Measurements from ENCODE around the gene ACSL5.
"Not testable (repeated sequence)": the region's sequence is repeated elsewhere in the genome, so short reads cannot be mapped to it uniquely, and the experiment has no call there.

ACSL5 gene

GRCh38 chr10:112349521-112350085, 24.3 kb upstream of the ACSL5 start:
- in situ Hi-C loops (cut with HindIII; ENCODE audit: low sequenced_read_pairs): no loop called here

- in situ Hi-C loops (cut with HindIII; ENCODE audit: low sequenced_read_pairs): no loop called here
Measured at GRCh38 chr10:112351146-112351545, 22.8 kb upstream of the ACSL5 start.

GRCh38 chr10:112352044-112352443, 21.9 kb upstream of the ACSL5 start:
- in situ Hi-C loops (cut with HindIII; ENCODE audit: low sequenced_read_pairs): no loop called here

- in situ Hi-C loops (cut with HindIII; ENCODE audit: low sequenced_read_pairs): no loop called here
Measured at GRCh38 chr10:112353046-112353445, 20.9 kb upstream of the ACSL5 start.

GRCh38 chr10:112356686-112357085, 17.2 kb upstream of the ACSL5 start:
- in situ Hi-C loops (cut with HindIII; ENCODE audit: low sequenced_read_pairs): no loop called here

GRCh38 chr10:112359606-112360307, 14.2 kb upstream of the ACSL5 start:
- in situ Hi-C loops (cut with HindIII; ENCODE audit: low sequenced_read_pairs): no loop called here

- in situ Hi-C loops (cut with HindIII; ENCODE audit: low sequenced_read_pairs): no loop called here
Measured at GRCh38 chr10:112360308-112361270, 13.3 kb upstream of the ACSL5 start.

GRCh38 chr10:112361951-112362751, 11.8 kb upstream of the ACSL5 start:
- in situ Hi-C loops (cut with HindIII; ENCODE audit: low sequenced_read_pairs): no loop called here

GRCh38 chr10:112362833-112363232, 11.1 kb upstream of the ACSL5 start:
- in situ Hi-C loops (cut with HindIII; ENCODE audit: low sequenced_read_pairs): no loop called here

GRCh38 chr10:112363696-112364688, 9.9 kb upstream of the ACSL5 start:
- in situ Hi-C loops (cut with HindIII; ENCODE audit: low sequenced_read_pairs): no loop called here

GRCh38 chr10:112365014-112365432, 8.9 kb upstream of the ACSL5 start:
- in situ Hi-C loops (cut with HindIII; ENCODE audit: low sequenced_read_pairs): no loop called here

- in situ Hi-C loops (cut with HindIII; ENCODE audit: low sequenced_read_pairs): no loop called here
Measured at GRCh38 chr10:112365451-112365850, 8.5 kb upstream of the ACSL5 start.

- in situ Hi-C loops (cut with HindIII; ENCODE audit: low sequenced_read_pairs): no loop called here
Measured at GRCh38 chr10:112366992-112367391, 6.9 kb upstream of the ACSL5 start.

- in situ Hi-C loops (cut with HindIII; ENCODE audit: low sequenced_read_pairs): no loop called here
Measured at GRCh38 chr10:112367516-112367915, 6.4 kb upstream of the ACSL5 start.

- in situ Hi-C loops (cut with HindIII; ENCODE audit: low sequenced_read_pairs): no loop called here
Measured at GRCh38 chr10:112369495-112370423, 4.2 kb upstream of the ACSL5 start.

- in situ Hi-C loops (cut with HindIII; ENCODE audit: low sequenced_read_pairs): no loop called here
Measured at GRCh38 chr10:112370424-112370819, 3.5 kb upstream of the ACSL5 start.

- in situ Hi-C loops (cut with HindIII; ENCODE audit: low sequenced_read_pairs): not testable (repeated sequence)
Measured at GRCh38 chr10:112371326-112371725, 2.6 kb upstream of the ACSL5 start.

- in situ Hi-C loops (cut with HindIII; ENCODE audit: low sequenced_read_pairs): not testable (repeated sequence)
Measured at GRCh38 chr10:112372182-112372810, 1.6 kb upstream of the ACSL5 start.

All from endothelial cell of hepatic sinusoid (primary cell).